SK-N-SH (cell line): ENCODE measurements around the gene PDGFRB.

Experiments
- CHD2 ChIP-seq: fragments of 150-350 bp; IDR thresholded peaks from 2 replicates; pipeline ENCODE4 v1.6.1; 2018; ENCODE audit warnings: low read length; ENCODE audit not compliant: partially characterized antibody
- CTCF ChIP-seq: fragments of 200-600 bp; sonication (generic); IDR thresholded peaks from 2 replicates; pipeline ENCODE4 v1.6.1; 2017; ENCODE audit warnings: antibody characterized with exemption, mild to moderate bottlenecking, moderate library complexity
- EP300 ChIP-seq, 2 experiments: IDR thresholded peaks; 2 replicates each; pipeline versions ENCODE4 v1.4.0 to v1.6.1; 2012; ENCODE audit warnings: borderline replicate concordance in 1 of 2, low read depth in 1 of 2, low read length in 1 of 2
- FOXJ3 ChIP-seq: sonication (generic); formaldehyde crosslinking; IDR thresholded peaks from 2 replicates; pipeline ENCODE4 v1.5.1; 2020; ENCODE audit warnings: mild to moderate bottlenecking, missing genetic modification reagents
- FOXM1 ChIP-seq: IDR thresholded peaks from 2 replicates; pipeline ENCODE4 v1.4.0; 2012; ENCODE audit warnings: low read depth, mild to moderate bottlenecking
- MAX ChIP-seq: IDR thresholded peaks from 2 replicates; pipeline ENCODE4 v1.4.0; 2012; ENCODE audit warnings: low read depth
- PBX3 ChIP-seq: IDR thresholded peaks from 2 replicates; pipeline ENCODE4; 2012
- POLR2AphosphoS5 ChIP-seq: IDR thresholded peaks from 2 replicates; pipeline ENCODE4 v1.6.1; 2012; ENCODE audit warnings: low read depth, low read length
- REST ChIP-seq: IDR thresholded peaks from 2 replicates; pipeline ENCODE4 v1.6.1; 2012; ENCODE audit warnings: mild to moderate bottlenecking, low read depth, low read length, moderate library complexity
- RXRA ChIP-seq: IDR thresholded peaks from 2 replicates; pipeline ENCODE4 v1.4.0; 2012; ENCODE audit warnings: low read depth, mild to moderate bottlenecking, borderline replicate concordance

- TF ChIP-seq CTCF: no peak
- no peak for TF ChIP-seq POLR2AphosphoS5
- TF ChIP-seq REST: no peak
- no peak for TF ChIP-seq CHD2
- no peak for TF ChIP-seq FOXJ3 (CRISPR knock-in tag)
- TF ChIP-seq EP300 (IDR thresholded peaks at IDR 0.05; ENCODE audit: borderline replicate concordance in 1 of 2, low read depth in 1 of 2, low read length in 1 of 2): no peak
- no peak for TF ChIP-seq MAX
- no peak for TF ChIP-seq PBX3
- no peak for TF ChIP-seq RXRA
- TF ChIP-seq FOXM1: no peak
Measured at GRCh38 chr5:150085950-150086715, 69.5 kb downstream of the PDGFRB start, which contains the start of gene CSF1R.
